Erythroblast (primary cell): ENCODE data around the gene ACSL6.

Experiments
- DNase-seq, 2 experiments: peaks; one replicate each; lab custom pipeline; 2025; lab: John Stamatoyannopoulos, UW
- GATA1 ChIP-seq: IDR thresholded peaks from 2 replicates; pipeline ENCODE4 v1.6.1; 2011; ENCODE audit warnings: low read depth, mild to moderate bottlenecking, control low read depth, low read length, moderate library complexity
- POLR2A ChIP-seq: IDR thresholded peaks from 2 replicates; pipeline ENCODE4 v1.6.1; 2011; ENCODE audit warnings: mild to moderate bottlenecking, low read length

ACSL6 gene

DNA sequence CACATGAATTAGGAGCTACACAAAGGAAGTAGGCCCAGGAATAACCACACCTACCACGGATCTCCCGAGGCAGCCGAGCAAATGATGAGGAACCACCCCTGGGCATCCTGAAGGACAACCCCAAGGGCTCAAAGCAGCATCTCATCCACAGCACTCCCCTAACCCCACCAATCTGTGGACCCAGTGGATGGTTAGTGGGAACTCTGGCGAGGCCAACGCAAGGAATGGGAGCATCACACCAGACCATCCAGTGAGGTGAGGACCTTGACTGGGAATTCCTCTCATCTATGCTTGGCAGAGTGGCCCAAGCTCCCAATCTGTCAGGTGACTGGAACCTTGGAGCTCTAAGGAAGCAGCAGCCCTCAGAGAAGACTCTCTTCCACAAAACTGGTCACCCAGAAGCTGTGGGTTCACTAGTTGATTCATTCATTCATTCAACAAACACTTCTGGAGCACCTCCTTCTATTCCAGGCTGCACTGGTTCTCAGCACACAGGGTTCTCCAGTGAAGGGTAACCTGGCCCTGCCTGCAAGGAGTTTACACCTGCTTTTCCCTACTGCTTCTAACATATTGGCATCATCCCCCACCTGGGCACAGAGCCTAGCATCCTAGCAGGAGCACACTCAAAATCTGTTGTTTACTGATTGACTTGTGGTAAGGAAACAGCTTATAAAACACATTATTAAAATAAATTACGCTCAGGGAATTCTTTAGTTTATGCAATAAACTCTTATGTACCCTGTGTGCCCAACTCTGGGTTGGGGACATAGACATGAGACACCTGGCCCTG, 4.9 kb downstream of the ACSL6 start:
- no peak for DNase-seq
- TF ChIP-seq GATA1 (no peak), POLR2A (no peak)

DNA sequence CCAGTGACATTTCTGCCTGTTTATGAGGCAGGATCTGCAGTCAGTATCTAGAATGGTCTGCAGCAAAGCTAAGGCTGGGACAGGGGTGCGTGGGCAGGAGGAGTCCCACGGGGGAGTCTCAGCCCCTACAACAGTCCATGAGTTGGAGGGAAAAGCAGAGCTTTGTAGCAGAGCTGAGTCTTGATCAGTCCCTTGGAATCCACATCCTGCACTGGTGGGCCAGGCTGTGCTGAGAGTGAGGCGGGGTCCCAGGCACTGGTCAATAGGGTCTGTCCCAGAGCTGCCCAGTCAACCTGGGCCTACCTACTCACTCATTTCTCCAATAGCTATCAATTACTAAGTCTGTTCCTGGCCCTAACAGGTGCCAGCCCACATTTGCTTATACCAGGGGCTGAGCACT, 5.9 kb downstream of the ACSL6 start:
- no peak for DNase-seq
- TF ChIP-seq POLR2A (no peak), GATA1 (no peak)

DNA sequence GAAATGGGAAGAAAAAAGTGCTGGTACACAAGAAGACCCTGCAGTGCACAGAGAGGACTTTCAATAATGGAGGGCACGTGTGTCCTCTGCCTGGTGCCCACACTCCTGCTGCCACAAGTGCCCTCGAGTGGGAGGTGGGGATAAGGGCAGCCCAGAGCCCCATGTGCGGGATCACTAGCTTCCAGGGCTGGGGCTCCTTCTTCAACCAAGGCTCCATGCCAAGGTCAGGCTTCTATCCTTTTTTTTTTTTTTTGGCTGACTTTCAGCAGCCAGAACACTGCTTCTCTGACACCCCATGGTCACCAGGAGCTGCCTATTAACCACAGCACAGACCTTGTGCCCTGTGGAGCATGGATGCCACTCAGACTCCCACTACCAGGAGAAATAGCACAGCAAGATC, 7.5 kb downstream of the ACSL6 start:
- TF ChIP-seq GATA1 (no peak), POLR2A (no peak)
- no peak for DNase-seq

DNA sequence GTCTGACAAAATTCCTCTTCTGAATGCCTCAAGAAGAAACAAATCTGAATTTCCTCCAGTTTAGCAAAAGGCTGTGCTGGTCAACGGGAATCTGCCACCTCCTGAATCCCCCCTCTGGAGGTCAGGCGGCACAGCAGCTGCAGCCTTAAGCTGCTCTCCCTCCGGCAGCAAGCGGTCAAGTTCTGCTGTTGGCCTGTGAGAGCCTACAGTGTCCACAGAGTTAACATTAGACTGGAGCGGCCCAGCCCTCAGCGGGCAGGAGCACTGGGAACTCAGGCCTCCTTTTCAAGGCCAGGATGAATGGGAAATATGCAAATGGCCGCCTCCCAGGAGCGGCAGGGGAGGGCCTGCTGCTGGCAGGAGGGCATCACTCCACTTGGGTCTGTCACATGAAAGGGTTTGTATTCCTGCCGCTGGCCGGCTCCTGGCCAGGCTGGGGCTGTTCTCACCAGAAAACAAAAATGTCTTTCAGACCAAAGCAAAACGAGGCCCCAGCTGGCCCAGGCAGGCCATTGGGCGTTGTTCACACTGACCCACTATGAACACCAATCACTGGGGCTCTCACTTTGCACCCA, 8.2 kb downstream of the ACSL6 start:
- no peak for TF ChIP-seq GATA1
- TF ChIP-seq POLR2A, result no peak
- DNase-seq, result no peak

DNA sequence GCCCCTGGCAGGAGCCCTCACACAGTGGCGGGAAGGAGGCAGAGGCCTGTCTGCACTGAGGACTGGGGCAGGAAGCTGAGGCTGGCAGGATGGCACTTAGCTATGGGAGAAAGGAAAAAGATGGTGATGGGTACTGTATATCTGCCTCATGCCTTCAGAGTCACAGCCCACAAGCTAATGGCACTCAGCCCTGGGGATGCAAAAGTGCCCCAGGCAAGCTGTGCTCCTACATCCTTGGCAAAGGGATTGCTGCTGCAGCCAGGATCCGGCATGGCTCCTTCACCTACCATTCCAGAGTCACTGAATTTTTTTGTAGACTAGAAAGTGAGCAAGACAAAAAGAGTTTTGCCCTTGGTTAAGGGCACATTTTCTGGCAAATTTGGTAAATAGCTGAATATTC, 8.7 kb downstream of the ACSL6 start:
- DNase-seq, result no peak
- no peak for TF ChIP-seq POLR2A
- TF ChIP-seq GATA1, result no peak

DNA sequence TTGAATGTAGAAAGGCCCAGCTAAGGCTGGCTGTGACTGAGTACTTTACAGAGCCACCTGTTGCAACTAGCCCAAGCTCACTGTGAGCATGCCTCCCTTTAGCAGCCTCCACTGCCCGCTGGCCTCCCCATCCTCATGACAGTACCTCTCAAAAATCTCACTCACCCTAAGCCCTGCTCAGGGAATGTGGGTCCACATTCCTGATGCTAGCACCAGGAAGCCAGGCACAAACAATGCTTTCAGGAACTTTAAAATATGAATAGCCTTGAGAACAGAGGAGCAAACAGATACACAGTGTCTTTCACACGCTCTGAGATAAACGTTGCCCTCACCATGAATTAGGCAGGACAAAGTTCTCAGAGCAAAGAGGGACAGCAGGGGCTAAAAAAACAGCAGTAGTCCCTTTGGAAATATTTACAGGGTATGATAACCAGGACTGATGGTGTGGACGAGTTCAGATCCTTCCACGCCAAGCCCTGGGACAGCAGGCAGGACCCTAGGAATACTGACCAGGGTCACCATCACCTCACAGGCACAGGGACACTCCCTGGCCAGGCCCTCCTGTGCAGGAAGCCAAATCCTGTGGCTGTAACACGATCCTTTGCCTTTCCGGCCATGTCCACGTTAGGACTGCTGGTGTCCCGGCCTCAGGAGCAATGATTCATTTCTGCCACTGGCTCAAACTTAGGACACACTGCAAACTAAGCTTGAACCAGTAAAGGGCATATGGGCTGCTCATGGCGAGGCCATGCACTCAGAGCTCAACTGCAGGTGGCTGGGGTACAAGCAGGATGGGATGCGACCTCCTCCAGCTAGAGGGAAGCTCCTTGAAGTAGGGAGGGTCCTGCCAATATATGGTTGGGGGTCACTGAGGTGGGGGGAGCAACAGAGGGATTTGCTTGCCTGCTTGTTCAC, 9.6 kb downstream of the ACSL6 start:
- no peak for DNase-seq
- TF ChIP-seq GATA1, result no peak
- no peak for TF ChIP-seq POLR2A

DNA sequence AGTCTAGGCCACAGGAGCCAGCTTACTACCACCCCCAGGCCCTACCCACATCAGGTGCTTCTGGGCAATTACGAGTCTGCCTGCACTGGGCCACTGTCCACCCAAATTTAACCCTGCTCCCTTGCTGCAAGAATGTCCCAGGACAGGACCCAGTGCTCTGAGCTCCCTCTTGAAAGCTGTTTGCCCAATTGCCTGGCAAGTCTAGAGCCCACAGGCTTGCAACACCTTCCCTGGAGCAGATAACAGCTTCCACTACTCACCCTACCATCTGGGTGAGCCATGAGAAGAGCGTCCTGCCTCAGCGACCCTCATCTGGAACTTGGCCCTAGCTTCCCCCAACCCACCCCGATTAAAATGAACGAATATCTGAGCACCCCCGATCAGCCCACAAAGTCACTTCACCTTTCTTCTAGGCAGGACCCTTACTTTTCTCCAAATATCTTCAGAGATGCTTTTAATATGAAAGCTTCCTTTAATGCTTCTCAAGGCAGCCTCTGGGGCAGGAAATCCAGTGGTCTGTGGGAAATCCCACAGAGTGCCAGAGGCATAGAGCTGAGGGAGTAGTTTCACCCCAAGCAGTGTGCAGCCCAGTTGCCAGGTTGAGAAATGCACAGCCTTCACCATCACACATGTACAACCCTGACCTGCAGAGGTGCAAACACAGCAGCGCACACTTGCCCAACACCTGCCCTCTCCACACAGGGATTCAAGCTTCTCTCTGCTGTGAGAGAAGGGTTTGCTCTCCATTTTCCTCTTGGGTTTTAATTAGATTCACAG, 10.6 kb downstream of the ACSL6 start:
- no peak for DNase-seq
- TF ChIP-seq GATA1 (no peak), POLR2A (no peak)

DNA sequence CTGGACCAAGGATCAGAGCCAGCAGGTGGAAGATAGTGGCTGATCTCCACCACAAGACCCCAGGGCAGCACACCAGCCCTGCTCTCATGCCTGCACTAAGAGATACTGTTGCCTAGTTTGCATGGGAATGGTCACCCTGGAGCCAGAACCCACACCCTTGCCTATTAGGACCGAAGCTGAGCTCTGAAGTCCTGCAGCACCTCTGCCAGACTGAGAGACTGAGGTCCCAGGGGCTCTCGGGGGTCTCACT, 11.3 kb downstream of the ACSL6 start:
- peak in 1 of 2 experiments; percentile 27 for DNase-seq
- TF ChIP-seq GATA1, result no peak
- TF ChIP-seq POLR2A, result no peak

DNA sequence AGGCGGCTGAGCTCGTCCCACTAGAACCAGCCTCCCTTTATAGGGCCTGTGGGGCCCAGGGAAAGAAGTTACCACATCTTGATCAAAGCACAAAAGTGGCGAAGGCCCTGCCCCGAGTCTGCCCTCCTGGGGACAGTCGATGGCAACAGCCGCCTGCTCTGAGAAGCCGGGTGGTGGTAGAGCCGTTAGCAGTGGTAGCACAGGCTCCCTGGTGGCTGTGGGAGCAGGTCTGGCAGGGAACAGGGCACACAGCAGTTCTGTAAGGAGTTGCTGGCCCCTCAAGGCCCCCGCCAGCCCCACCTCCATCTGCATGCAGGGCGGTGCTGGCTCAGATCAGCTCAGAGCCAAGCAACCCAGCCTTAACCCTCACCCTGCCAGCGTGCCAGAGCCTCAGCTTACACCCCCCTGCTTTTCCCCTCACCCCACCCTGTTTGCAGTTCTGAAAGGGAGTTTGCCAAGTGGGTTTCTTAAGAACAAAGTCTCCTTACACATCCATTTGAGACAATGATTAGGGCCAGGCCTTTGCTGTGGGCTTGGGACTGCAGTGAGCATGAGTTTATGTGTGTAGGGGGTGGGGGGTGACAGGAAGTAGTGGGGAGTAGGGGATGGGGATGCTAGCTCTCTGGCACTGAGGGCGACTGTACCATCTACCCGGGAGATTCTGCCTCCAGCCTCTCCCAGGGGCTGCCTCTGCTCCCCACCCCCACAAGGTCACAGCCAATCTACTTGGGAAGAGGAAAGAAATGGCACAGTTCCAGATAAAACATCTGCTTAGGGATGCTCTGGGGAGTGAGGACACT, 11.8 kb downstream of the ACSL6 start:
- peak in 1 of 2 experiments; percentile 28 for DNase-seq
- TF ChIP-seq POLR2A (no peak), GATA1 (no peak)

DNA sequence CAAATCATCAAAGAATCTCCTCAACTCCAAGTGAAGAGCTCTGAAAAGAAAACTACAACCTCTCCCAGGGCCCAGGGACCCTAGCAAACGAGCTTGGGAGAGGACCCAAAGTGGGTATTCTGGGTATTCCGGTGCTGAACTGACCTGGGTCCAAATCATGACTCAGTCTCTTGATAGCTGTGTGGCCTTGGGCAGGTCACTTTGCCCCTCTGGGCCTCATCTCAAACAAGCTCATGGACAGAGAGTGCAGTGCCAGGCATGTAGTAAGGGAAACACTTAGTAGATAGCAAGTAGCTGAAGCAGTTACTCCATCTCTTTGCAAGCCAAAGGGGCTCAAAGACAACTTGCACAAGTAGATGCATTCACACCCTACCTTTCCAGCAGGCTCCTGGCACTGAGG, 12.4 kb downstream of the ACSL6 start:
- TF ChIP-seq GATA1 (no peak), POLR2A (no peak)
- DNase-seq, result peak in 1 of 2 experiments; percentile 28

DNA sequence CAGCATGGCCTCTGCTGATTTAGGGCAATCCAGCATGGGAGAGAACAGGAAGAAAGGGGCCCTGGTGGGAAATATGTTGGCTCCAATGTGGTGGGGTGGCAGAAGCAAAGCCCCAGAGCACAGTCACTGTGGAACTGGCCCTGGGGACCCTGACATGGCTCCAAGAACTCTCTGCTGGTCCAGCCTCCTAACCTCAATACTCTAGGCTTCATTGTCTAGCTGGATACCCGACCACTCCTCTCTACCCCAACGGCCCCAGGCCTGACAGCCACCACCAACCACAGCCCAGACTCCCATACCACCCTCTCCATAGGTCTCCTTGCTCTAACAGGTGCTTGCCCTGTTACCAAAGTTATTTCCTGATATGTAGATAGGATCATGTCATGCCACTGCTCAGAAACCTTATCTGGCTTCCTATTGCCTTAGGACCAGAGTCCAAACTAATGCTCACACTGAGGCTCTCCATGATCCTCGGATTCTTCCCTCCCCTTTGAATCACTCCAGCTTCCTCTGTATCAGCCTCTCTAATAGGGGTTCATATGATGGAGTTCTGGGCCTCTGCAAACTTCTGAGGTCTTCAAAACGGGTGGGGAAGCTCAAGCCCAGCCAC, 12.9 kb downstream of the ACSL6 start:
- DNase-seq, result no peak
- TF ChIP-seq POLR2A, result no peak
- no peak for TF ChIP-seq GATA1

DNA sequence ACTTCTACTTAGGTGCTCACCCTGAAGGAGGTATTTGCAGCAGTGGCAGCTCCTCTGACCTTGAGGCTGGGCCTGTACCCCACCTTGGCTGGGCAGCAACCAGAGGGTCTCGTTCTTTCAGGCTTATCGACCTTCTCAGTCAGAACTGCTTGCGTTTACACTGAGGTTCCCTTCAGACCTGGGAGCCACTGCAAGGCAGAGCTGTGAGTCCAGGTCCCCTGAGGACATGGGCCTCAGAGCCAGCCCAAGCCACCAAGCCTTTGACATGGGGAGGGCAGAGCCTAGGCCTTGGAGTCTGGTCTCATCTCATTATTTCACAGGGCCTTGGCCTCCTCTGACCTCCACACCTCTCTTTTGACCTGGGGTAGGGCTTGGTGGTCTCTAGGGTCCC, 13.7 kb downstream of the ACSL6 start:
- DNase-seq, result peak; percentile 26 to 34
- TF ChIP-seq POLR2A, result no peak
- TF ChIP-seq GATA1, result no peak
